HEK293T (cell line): ENCODE results near the gene LCTL.

Experiments used
- CTCF ChIA-PET: fragments of 350-600 bp; formaldehyde crosslinking; extraction: SDS; loops from one replicate; lab custom pipeline; 2021; ENCODE audit warnings: antibody characterized with exemption, inconsistent platforms; lab: Yijun Ruan, JAX
- POLR2A ChIA-PET: fragments of 350-600 bp; formaldehyde crosslinking; extraction: SDS; loops from one replicate; lab custom pipeline; 2020; ENCODE audit warnings: antibody characterized with exemption, inconsistent platforms; lab: Yijun Ruan, JAX
- DNase-seq: peaks from one replicate; pipeline ENCODE4 v3.0.0; 2012; ENCODE audit warnings: mixed read lengths; ENCODE audit errors: extremely low spot score
- ARNT ChIP-seq: fragments of 450-650 bp; IDR thresholded peaks from 2 replicates; pipeline ENCODE4 v1.6.1; 2017; ENCODE audit warnings: mild to moderate bottlenecking
- BHLHE40 ChIP-seq: fragments of 450-650 bp; IDR thresholded peaks from 2 replicates; pipeline ENCODE4 v1.6.1; 2016; ENCODE audit warnings: mild to moderate bottlenecking, moderate library complexity, borderline replicate concordance
- CTBP1 ChIP-seq: fragments of 450-650 bp; IDR thresholded peaks from 2 replicates; pipeline ENCODE4 v1.6.1; 2016; ENCODE audit warnings: borderline replicate concordance
- ELF4 ChIP-seq: fragments of 450-650 bp; IDR thresholded peaks from 2 replicates; pipeline ENCODE4 v1.6.1; 2017; ENCODE audit warnings: antibody characterized with exemption
- FOXA1 ChIP-seq: fragments of 450-650 bp; IDR thresholded peaks from 2 replicates; pipeline ENCODE4 v1.6.1; 2016; ENCODE audit warnings: mild to moderate bottlenecking
- FOXK2 ChIP-seq: fragments of 450-650 bp; IDR thresholded peaks from 2 replicates; pipeline ENCODE4 v1.6.1; 2016; ENCODE audit warnings: mild to moderate bottlenecking
- FOXM1 ChIP-seq: fragments of 450-650 bp; IDR thresholded peaks from 2 replicates; pipeline ENCODE4 v1.6.1; 2017; ENCODE audit warnings: mild to moderate bottlenecking, borderline replicate concordance
- HDGF ChIP-seq: fragments of 450-650 bp; IDR thresholded peaks from 2 replicates; pipeline ENCODE4 v1.6.1; 2017; ENCODE audit warnings: antibody characterized with exemption, borderline replicate concordance
- L3MBTL2 ChIP-seq: fragments of 450-650 bp; conservative IDR thresholded peaks from 2 replicates; pipeline ENCODE4 v1.6.1; 2016; ENCODE audit warnings: mild to moderate bottlenecking
- LEF1 ChIP-seq: fragments of 450-650 bp; IDR thresholded peaks from 2 replicates; pipeline ENCODE4 v1.6.1; 2017; ENCODE audit warnings: mild to moderate bottlenecking, borderline replicate concordance
- NFRKB ChIP-seq: fragments of 450-650 bp; IDR thresholded peaks from 2 replicates; pipeline ENCODE4 v1.6.1; 2016; ENCODE audit warnings: mild to moderate bottlenecking, moderate library complexity
- SP1 ChIP-seq: fragments of 450-650 bp; IDR thresholded peaks from 2 replicates; pipeline ENCODE4 v1.6.1; 2017
- SUZ12 ChIP-seq: fragments of 450-650 bp; IDR thresholded peaks from 2 replicates; pipeline ENCODE4 v1.6.1; 2016; ENCODE audit warnings: mild to moderate bottlenecking
- TARDBP ChIP-seq: fragments of 450-650 bp; IDR thresholded peaks from 2 replicates; pipeline ENCODE4 v1.6.1; 2016
- ZNF384 ChIP-seq: fragments of 450-650 bp; IDR thresholded peaks from 2 replicates; pipeline ENCODE4 v1.6.1; 2016
- TF ChIP-seq, protein P1 (sequence below): fragments of 450-650 bp; IDR thresholded peaks from 2 replicates; pipeline ENCODE4 v1.6.1; 2016

LCTL gene, protein sequence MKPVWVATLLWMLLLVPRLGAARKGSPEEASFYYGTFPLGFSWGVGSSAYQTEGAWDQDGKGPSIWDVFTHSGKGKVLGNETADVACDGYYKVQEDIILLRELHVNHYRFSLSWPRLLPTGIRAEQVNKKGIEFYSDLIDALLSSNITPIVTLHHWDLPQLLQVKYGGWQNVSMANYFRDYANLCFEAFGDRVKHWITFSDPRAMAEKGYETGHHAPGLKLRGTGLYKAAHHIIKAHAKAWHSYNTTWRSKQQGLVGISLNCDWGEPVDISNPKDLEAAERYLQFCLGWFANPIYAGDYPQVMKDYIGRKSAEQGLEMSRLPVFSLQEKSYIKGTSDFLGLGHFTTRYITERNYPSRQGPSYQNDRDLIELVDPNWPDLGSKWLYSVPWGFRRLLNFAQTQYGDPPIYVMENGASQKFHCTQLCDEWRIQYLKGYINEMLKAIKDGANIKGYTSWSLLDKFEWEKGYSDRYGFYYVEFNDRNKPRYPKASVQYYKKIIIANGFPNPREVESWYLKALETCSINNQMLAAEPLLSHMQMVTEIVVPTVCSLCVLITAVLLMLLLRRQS

DNA sequence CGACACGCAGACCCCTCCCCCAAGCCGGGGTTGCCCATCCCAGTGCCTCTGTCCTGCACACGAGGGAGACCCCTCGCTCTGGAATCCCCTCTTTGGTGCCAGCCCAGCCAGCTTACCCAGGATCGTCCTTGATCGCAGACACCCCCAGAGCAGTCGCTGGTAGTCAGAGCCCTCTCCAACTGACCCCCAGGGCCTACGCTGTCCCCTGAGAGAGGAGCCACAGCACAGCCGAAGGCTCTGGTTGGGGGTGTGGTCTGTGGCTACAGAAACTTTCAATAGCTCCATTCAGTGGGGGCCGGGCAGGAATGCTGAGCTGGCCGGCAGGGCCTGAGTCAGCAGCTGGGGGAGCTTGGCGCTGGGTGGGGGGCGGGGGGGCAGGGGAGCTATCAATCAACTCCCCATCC is at the start of gene LCTL:
TSS of gene LCTL (minus strand) at position 258 of the 404 bp plus-strand sequence. CDS start 633 bp downstream, outside the sequence.
- no peak for DNase-seq
- no peak for TF ChIP-seq FOXK2
- no peak for TF ChIP-seq LEF1
- TF ChIP-seq BHLHE40, result no peak
- TF ChIP-seq NFRKB, result no peak
- TF ChIP-seq, protein P1, sequence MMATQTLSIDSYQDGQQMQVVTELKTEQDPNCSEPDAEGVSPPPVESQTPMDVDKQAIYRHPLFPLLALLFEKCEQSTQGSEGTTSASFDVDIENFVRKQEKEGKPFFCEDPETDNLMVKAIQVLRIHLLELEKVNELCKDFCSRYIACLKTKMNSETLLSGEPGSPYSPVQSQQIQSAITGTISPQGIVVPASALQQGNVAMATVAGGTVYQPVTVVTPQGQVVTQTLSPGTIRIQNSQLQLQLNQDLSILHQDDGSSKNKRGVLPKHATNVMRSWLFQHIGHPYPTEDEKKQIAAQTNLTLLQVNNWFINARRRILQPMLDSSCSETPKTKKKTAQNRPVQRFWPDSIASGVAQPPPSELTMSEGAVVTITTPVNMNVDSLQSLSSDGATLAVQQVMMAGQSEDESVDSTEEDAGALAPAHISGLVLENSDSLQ, result no peak
- TF ChIP-seq ARNT, result no peak
- no peak for TF ChIP-seq HDGF
- TF ChIP-seq ELF4, result no peak
- TF ChIP-seq SP1, result no peak
- TF ChIP-seq SUZ12, result no peak
- TF ChIP-seq TARDBP, result no peak
- no peak for TF ChIP-seq CTBP1
- TF ChIP-seq ZNF384, result no peak
- POLR2A ChIA-PET, result interaction anchor here (0.6 to 1.4 kb wide), 2 partner anchors 16 to 60 kb away, joined by 3 to 5 read pairs; partner anchors contain the start of genes RPL4 and ZWILCH
- CTCF ChIA-PET, result interaction anchor here (0.7 to 2.8 kb wide), 3 partner anchors 14 to 67 kb away, joined by 4 to 11 read pairs (median 4); no protein-coding TSS in a partner anchor

DNA sequence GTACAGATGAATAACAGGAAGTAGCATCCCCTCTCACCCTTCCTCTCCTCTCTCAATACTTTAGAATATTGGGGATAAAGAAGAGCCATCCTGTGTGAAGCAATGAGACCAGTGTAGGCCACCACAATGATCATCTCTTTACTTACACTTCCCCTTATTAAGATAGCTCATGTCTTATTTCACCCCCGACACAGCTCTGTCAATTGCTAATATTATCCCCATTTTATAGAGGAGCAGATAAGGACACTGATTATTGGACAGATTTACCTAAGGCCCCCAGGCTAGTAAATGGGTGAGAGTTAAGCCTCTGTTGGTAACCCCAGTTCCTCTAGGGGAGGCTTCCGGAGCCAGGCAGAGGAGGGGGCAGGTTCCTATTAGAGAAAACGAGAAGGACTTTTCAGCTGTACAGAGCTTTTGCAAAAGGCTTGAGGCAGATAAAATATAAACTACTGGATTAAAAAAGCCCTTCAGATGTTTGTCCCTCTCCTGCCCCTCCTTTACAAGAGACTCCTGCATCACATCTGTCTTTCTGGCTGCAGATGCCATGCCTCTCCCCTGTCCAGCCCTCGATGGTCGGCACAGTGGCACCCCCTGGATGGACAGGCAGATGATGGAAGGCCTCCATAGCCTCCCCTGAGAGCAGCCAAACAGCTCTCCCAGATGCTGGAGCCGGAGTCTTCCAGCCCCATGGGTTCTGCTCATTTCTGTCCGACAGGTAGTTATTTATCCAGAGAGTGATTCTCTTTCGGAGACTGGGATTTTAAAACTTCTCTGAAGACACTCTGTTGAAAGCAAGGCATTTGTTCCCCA is 49.4 kb upstream of the LCTL start:
- TF ChIP-seq ZNF384 (no peak), TARDBP (no peak), LEF1 (no peak), FOXA1 (no peak), ELF4 (no peak), HDGF (no peak), BHLHE40 (no peak), FOXK2 (no peak), L3MBTL2 (no peak), FOXM1 (no peak), SP1 (no peak), CTBP1 (no peak), SUZ12 (no peak), ARNT (no peak), NFRKB (no peak)
- TF ChIP-seq, protein P1, result no peak
- no peak for DNase-seq
- POLR2A ChIA-PET, result interaction anchor here (0.8 to 1.3 kb wide), 2 partner anchors 86 to 236 kb away, joined by 3 to 4 read pairs; partner anchors contain the start of gene SMAD6
- CTCF ChIA-PET, result interaction anchor here (0.7 to 2.5 kb wide), 3 partner anchors 15 to 236 kb away, joined by 3 to 13 read pairs (median 4); no protein-coding TSS in a partner anchor

DNA sequence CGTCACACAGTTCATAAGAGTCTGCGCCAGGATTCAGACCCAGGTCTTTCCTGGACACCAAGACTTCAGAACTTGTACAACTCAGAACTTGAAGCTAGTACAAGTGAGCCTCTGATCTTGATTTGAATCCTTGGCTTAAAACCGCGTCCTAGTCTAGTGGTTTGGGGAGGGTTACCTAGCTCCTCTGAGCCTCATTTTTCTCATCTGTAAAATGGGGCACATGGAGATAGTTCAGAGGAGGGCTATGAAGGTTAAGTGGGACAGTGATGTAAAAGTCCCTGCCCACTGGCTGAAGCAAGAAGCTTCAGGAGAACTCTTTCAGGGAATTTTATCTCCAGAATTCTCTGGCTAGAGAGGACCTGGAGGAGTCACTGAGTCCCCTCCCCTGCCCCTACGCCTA is 48.7 kb upstream of the LCTL start:
- DNase-seq, result no peak
- CTCF ChIA-PET, result interaction anchor here (1.0 to 2.5 kb wide), 3 partner anchors 83 to 237 kb away, joined by 3 to 13 read pairs (median 4); no protein-coding TSS in a partner anchor
- TF ChIP-seq TARDBP, result no peak
- TF ChIP-seq SP1, result no peak
- POLR2A ChIA-PET, result interaction anchor here (1.3 kb wide), 1 partner anchor 237 kb away, joined by 4 read pairs; no protein-coding TSS in a partner anchor

DNA sequence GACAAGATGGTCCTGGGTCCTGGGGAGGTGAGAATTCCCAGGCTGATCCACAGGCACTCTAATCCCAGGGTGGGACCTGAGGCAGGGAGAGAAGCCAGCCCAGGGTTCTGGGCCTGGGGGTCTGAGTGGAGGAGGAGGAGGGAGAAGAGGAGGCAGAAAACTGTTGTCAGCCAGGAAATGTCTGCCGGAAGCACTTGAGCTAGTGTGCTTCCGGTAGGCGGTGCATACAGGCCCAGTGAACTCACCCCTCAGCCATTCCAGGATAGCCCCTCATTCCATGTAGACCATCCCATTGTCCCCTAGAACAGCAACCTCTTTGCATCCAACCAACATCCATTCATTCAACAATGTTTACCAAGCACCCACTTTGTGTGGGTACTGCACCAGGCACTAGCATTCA is 47.9 kb upstream of the LCTL start:
- ChIA-PET POLR2A (no interaction called here), CTCF (interaction anchor here (1.0 to 2.5 kb wide), 2 partner anchors 89 to 237 kb away, joined by 3 to 13 read pairs; no protein-coding TSS in a partner anchor)
- no peak for DNase-seq
- TF ChIP-seq FOXM1, result no peak
- TF ChIP-seq LEF1, result no peak
- TF ChIP-seq ELF4, result no peak
- no peak for TF ChIP-seq HDGF
- TF ChIP-seq ARNT, result no peak
- no peak for TF ChIP-seq CTBP1
- no peak for TF ChIP-seq BHLHE40
- TF ChIP-seq FOXK2, result no peak
- TF ChIP-seq L3MBTL2, result no peak
- no peak for TF ChIP-seq SUZ12
- TF ChIP-seq, protein P1, result no peak
- no peak for TF ChIP-seq NFRKB
- TF ChIP-seq TARDBP, result no peak
- no peak for TF ChIP-seq FOXA1
- no peak for TF ChIP-seq ZNF384
